GM10248 (cell line): ENCODE data around the gene NAA16.

Source experiments
- CTCF ChIA-PET: fragments of 300-600 bp; sonication (Branson Sonifier 250); formaldehyde crosslinking; extraction: SDS; loops from one replicate; lab custom pipeline; 2021; ENCODE audit warnings: antibody characterized with exemption; lab: Yijun Ruan, JAX
- POLR2A ChIA-PET: fragments of 350-650 bp; sonication (Branson Sonifier 250); formaldehyde crosslinking; extraction: SDS; loops from one replicate; lab custom pipeline; 2020; ENCODE audit warnings: antibody characterized with exemption; lab: Yijun Ruan, JAX
- DNase-seq: peaks from one replicate; pipeline ENCODE4 v3.0.0; 2012; ENCODE audit errors: extremely low spot score
- TF ChIP-seq, protein P1 (sequence below): IDR thresholded peaks from 2 replicates; pipeline ENCODE4 v1.5.1; 2012; ENCODE audit warnings: mild to moderate bottlenecking, low read depth; ENCODE audit errors: extremely low read depth, missing control alignments, control extremely low read depth

NAA16 gene

DNA sequence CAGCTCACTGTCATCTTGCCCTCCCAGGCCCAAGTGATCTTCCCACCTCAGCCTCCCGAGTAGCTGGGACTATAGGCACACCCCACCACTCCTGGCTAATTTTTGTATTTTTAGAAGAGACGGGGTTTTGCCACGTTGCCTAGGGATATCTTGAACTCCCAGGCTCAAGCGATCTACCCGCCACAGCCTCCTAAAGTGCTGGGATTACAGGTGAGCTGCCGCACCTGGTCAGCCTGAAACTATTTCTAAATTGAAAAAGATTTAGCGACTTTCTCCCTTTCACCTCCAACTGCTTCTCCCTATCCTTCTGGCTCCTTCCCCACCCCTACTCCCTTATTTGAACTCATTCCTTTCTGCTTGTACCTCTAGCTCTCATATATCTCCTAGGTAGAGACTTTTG, 19.8 kb upstream of the NAA16 start:
- ChIA-PET POLR2A (no interaction called here), CTCF (interaction anchor here (1.2 kb wide), 1 partner anchor 14 kb away, joined by 3 read pairs; no protein-coding TSS in a partner anchor)
- no peak for DNase-seq
- TF ChIP-seq, protein P1, sequence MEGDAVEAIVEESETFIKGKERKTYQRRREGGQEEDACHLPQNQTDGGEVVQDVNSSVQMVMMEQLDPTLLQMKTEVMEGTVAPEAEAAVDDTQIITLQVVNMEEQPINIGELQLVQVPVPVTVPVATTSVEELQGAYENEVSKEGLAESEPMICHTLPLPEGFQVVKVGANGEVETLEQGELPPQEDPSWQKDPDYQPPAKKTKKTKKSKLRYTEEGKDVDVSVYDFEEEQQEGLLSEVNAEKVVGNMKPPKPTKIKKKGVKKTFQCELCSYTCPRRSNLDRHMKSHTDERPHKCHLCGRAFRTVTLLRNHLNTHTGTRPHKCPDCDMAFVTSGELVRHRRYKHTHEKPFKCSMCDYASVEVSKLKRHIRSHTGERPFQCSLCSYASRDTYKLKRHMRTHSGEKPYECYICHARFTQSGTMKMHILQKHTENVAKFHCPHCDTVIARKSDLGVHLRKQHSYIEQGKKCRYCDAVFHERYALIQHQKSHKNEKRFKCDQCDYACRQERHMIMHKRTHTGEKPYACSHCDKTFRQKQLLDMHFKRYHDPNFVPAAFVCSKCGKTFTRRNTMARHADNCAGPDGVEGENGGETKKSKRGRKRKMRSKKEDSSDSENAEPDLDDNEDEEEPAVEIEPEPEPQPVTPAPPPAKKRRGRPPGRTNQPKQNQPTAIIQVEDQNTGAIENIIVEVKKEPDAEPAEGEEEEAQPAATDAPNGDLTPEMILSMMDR, result no peak

GRCh38 chr13:41293272-41293671, 17.8 kb upstream of the NAA16 start:
- POLR2A ChIA-PET, result no interaction called here

GRCh38 chr13:41294914-41295313, 16.2 kb upstream of the NAA16 start:
- no peak for DNase-seq
- CTCF ChIA-PET, result no interaction called here
- TF ChIP-seq, protein P1, result no peak

More at GRCh38 chr13:41293272-41293671, 17.8 kb upstream of the NAA16 start:
- no peak for DNase-seq
- CTCF ChIA-PET, result interaction anchor here (1.3 kb wide), 1 partner anchor 62 kb away, joined by 3 read pairs; no protein-coding TSS in a partner anchor
- TF ChIP-seq, protein P1, result no peak

DNA sequence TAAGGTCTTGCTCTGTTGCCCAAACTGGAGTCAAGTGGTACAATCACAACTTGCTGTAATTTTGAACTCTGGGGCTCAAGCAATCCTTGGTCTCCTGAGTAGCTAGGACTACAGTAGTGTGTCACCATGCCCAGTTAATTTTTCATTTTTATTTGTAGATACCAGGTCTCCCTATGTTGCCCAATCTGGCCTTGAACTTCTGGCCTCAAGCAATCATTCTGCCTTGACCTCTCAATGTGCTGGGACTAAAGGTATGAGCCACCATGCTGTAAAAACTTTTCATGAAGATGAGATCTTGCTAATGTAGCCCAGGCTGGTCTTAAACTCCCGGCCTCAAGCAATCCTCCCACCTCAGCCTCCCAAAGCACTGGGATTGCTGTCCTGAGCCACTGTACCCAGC, 15.1 kb upstream of the NAA16 start:
- TF ChIP-seq, protein P1, result no peak
- DNase-seq, result no peak
- CTCF ChIA-PET, result no interaction called here
- POLR2A ChIA-PET, result no interaction called here

More at GRCh38 chr13:41294914-41295313, 16.2 kb upstream of the NAA16 start:
- POLR2A ChIA-PET, result no interaction called here

DNA sequence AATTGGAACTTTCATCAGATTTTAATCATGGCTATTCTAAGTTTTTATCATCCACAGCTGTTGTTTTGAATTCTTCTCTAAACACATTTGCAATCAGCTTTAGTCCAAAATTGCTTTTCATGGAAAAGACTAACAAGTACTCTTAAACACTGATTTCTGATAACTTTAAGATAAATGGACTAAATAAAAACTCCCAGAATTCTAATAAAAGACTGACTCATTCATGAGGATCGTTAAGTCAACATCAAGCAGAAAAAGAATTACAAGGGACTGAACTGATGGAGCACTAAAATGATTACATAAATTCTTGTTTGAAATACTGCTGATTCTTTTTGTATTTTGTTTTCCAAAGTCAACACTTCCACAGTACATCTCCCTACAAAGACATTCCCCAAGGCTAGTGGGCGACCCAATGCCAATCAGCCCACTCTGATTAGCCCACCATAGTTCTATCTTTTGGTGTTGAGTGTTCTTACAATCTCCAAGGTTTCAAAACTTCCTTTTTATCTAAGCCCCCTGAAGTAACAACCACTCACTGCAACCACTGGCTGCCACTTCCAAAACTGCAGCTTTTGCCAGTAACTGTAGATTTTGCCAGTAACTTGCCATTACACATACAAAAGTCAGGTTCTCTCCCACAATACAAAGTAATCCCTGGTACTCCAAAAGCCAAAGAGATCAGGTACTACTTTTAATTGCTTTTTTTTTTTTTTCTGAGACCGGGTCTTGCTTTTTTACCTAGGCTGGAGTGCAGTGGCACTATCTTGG, 14.0 kb upstream of the NAA16 start:
- ChIA-PET CTCF (no interaction called here), POLR2A (no interaction called here)
- DNase-seq, result no peak
- TF ChIP-seq, protein P1, result no peak

DNA sequence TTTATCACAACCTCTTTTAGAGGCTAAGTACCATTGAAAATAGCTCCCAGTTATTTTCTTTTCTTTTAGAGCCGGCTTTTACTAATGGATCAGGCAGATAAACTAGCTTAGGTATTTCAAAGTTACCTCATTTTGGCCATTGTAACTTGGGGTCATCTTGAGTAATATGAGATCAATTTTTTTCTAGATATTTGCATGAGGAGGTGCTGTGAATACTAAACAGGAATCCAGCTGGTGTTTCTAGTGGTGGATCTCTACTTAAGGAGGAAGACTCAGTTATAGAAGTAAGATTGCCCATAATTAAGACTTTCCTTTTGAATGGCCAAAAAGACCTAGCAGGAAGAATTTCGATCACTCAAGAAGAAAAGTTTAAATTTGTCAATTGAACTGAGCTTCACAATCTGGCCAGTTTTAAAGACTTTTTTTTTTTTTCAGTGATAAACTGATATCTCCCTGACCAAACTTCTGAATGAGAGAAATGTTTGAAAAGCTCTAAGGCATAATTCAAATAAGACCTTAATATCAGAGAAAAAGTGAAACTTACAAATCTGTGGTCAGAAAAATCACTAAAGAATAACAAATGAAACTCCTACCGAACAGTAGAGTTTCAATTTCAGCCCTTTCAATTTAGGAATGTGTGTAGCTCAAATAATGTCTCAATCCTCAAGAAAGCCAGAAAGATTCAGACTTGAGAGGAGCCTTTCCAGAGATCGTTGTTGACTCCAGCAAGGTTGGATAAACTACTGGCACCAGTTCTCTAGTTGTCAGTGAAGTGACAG, 11.6 kb upstream of the NAA16 start:
- ChIA-PET CTCF (interaction anchor here (1.2 kb wide), 1 partner anchor 53 kb away, joined by 3 read pairs; no protein-coding TSS in a partner anchor), POLR2A (no interaction called here)
- TF ChIP-seq, protein P1, result no peak
- DNase-seq, result no peak
